ENCODE measurements around the gene ADRB1. TPM values are rescaled to one million over a fixed set of nuclear protein-coding genes. Genes with fewer than 3 reads are reported as not detected.

Gene ADRB1
- polyA plus RNA-seq, 1 of the 3 experiments (the other 2 are of a cell fraction): not detected

- no peak for DNase-seq
- no peak overlapping the region for H3K27ac ChIP-seq (ENCODE audit: low read depth in 2 of 2, low read length in 1 of 2)
- peaks cover 0 to 22% of the 10 kb centered on the region in 2 experiments; a peak in 1 of 4 replicates for H3K4me1 ChIP-seq (ENCODE audit: control insufficient read depth in 1 of 2, insufficient read depth in 2 of 2, low read depth in 1 of 2, low read length in 1 of 2)
- ChIA-PET POLR2A (no interaction called here), CTCF (interaction anchor here (1.3 kb wide), 1 partner anchor 13 kb away, joined by 3 read pairs; no protein-coding TSS in a partner anchor)
- no peaks in the 10 kb centered on the region for H3K9me2 ChIP-seq
- no peaks in the 10 kb centered on the region for H3K27me3 ChIP-seq (ENCODE audit: insufficient read depth)
- no peak overlapping the region for H3K4me3 ChIP-seq (ENCODE audit: low read depth in 2 of 2, low read length in 1 of 2)
- no peaks in the 10 kb centered on the region for H3K79me2 ChIP-seq (ENCODE audit: insufficient read depth)
- 44% methylated on average over 6 of the region's 6 CpGs for WGBS (ENCODE audit: low lambda C conversion rate)
- no peak overlapping the region for H3K4me2 ChIP-seq
- H3F3A ChIP-seq (replicated peaks; ENCODE audit: insufficient read depth): peaks cover 15% of the 10 kb centered on the region
- no peak for TF ChIP-seq JUND (IDR thresholded peaks at IDR 0.05)
- no peak for TF ChIP-seq FOXJ3 (CRISPR knock-in tag; IDR thresholded peaks at IDR 0.05)
- no peak for TF ChIP-seq REST (IDR thresholded peaks at IDR 0.05; ENCODE audit: low read depth, low read length)
- no peak for TF ChIP-seq MAX (IDR thresholded peaks at IDR 0.05; ENCODE audit: low read depth)
- TF ChIP-seq CTCF (IDR thresholded peaks at IDR 0.05): no peak
- TF ChIP-seq EP300 (IDR thresholded peaks at IDR 0.05; ENCODE audit: borderline replicate concordance in 1 of 2, low read depth in 1 of 2, low read length in 1 of 2): no peak
- no peak for TF ChIP-seq SIN3A (IDR thresholded peaks at IDR 0.05; ENCODE audit: borderline replicate concordance, low read depth, low read length)
- no peak for TF ChIP-seq RCOR1 (IDR thresholded peaks at IDR 0.05; ENCODE audit: low read length)
- TF ChIP-seq ELF1 (IDR thresholded peaks at IDR 0.05): no peak
- no peak for TF ChIP-seq EZH2phosphoT487 (IDR thresholded peaks at IDR 0.05; ENCODE audit: borderline replicate concordance, low read depth)
- no peak for TF ChIP-seq TEAD4 (IDR thresholded peaks at IDR 0.05; ENCODE audit: borderline replicate concordance, insufficient read depth)
- no peak for TF ChIP-seq POLR2AphosphoS5 (IDR thresholded peaks at IDR 0.05; ENCODE audit: low read depth, low read length)
- no peak for TF ChIP-seq FOSL2 (IDR thresholded peaks at IDR 0.05; ENCODE audit: borderline replicate concordance, low read depth)
- no peak overlapping the region for H2AFZ ChIP-seq (ENCODE audit: low read depth)
- no peaks in the 10 kb centered on the region for H3K36me3 ChIP-seq (replicated peaks in 1 of 2; ENCODE audit: control insufficient read depth in 1 of 2, insufficient read depth in 2 of 2, low read length in 1 of 2)
- H3K9ac ChIP-seq: no peak overlapping the region
- no peaks in the 10 kb centered on the region for H4K20me1 ChIP-seq (ENCODE audit: insufficient read depth)
- H3K9me3 ChIP-seq: no peaks in the 10 kb centered on the region
Observed at GRCh38 chr10:114030140-114030539, 13.5 kb upstream of the ADRB1 start.

Data from SK-N-SH (cell line).